Small intestine (tissue), 16 donors: Measurements from ENCODE around the gene PPP1R3C. TPM values are rescaled to one million over a fixed set of nuclear protein-coding genes. Genes with fewer than 3 reads are reported as not detected.

Experiments used
- DNase-seq, 2 donors: peaks; one replicate each; pipeline versions ENCODE4 v3.0.0 to v3.0.0-alpha.2; 2013
- FAIRE-seq: peaks from 2 replicates; lab custom pipeline; 2012; peaks lifted over from hg19 to GRCh38; lab: Jason Lieb, UNC
- H3K27ac ChIP-seq, 3 donors: one replicate each; pipeline ENCODE4 v1.5.1; 2013; ENCODE audit warnings: low read length in 2 of 3, mild to moderate bottlenecking in 2 of 3, control low read depth in 1 of 3, inconsistent platforms in 1 of 3, low read depth in 1 of 3, moderate library complexity in 1 of 3
- H3K27me3 ChIP-seq, 3 donors: one replicate each; pipeline ENCODE4 v1.6.1; 2013; ENCODE audit warnings: low read length in 3 of 3, inconsistent platforms in 1 of 3; ENCODE audit not compliant: control insufficient read depth in 3 of 3, insufficient read depth in 3 of 3
- H3K36me3 ChIP-seq, 3 donors: one replicate each; pipeline ENCODE4 v1.6.1; 2013; ENCODE audit warnings: low read length in 3 of 3, inconsistent platforms in 1 of 3, low read depth in 1 of 3, mild to moderate bottlenecking in 1 of 3, moderate library complexity in 1 of 3; ENCODE audit not compliant: control insufficient read depth in 3 of 3, insufficient read depth in 2 of 3
- H3K4me1 ChIP-seq, 3 donors: one replicate each; pipeline ENCODE4 v1.6.1; 2013; ENCODE audit warnings: low read length in 2 of 3, inconsistent platforms in 1 of 3, low read depth in 1 of 3, mild to moderate bottlenecking in 1 of 3, moderate library complexity in 1 of 3; ENCODE audit not compliant: control insufficient read depth in 3 of 3, insufficient read depth in 2 of 3
- H3K4me3 ChIP-seq, 3 donors: one replicate each; pipeline ENCODE4 v1.5.1; 2013; ENCODE audit warnings: low read length in 3 of 3, control low read depth in 1 of 3, inconsistent platforms in 1 of 3, low read depth in 1 of 3, mild to moderate bottlenecking in 1 of 3, moderate library complexity in 1 of 3
- H3K9me3 ChIP-seq, 2 donors: one replicate each; pipeline ENCODE4 v1.6.1; 2013; ENCODE audit warnings: low read depth in 1 of 2, low read length in 1 of 2; ENCODE audit not compliant: control insufficient read depth in 2 of 2, insufficient read depth in 1 of 2
- WGBS, 3 donors: extraction: QIAGEN DNeasy Blood & Tissue Kit; methylation state at CpG; one replicate each; pipeline ENCODE4 v1.1.7; 2013; 5-methylcytosine and 5-hydroxymethylcytosine counted together
- long read RNA-seq, 10 donors: transcript quantifications; one replicate each; lab custom pipeline, GENCODE V29; 2026
- polyA plus RNA-seq, 4 donors: library from polyadenylated mRNA; stranded (reverse) in 3 of 4; unstranded in 1 of 4; fragments of 200-250 nt in 3 of 4; fragments of 120-200 nt in 1 of 4; gene quantifications; one replicate each; pipeline versions ENCODE4 v1.2.1 to v1.2.3, GENCODE V29; 2013
- donor health status: healthy with polysubstance abuse.
- donor health status: control.
- donor health status: control.
- donor health status: Bipolar disorder and iron deficiency.
- donor health status: healthy.

The PPP1R3C gene
- 10 to 100 TPM in 1 of 4 donors, 1 to 10 TPM in 2, under 1 TPM in 1; 0.89 to 41.5 (median 2.2) TPM for polyA plus RNA-seq
- long read RNA-seq, donor 1, transcript PPP1R3C-201 (2 exons, 2,524 nt), result major isoform, 42 of 42 reads
- long read RNA-seq, donor 1, partial matches to known transcripts, result 0 of 42 reads
- long read RNA-seq, donor 1, other reads (novel, unspliced or antisense), result 0 of 42 reads
- long read RNA-seq, donor 2, transcript PPP1R3C-201 (2 exons, 2,524 nt), result major isoform, 6 of 6 reads
- long read RNA-seq, donor 2, partial matches to known transcripts, result 0 of 6 reads
- long read RNA-seq, donor 2, other reads (novel, unspliced or antisense), result 0 of 6 reads
- long read RNA-seq, donor 3, transcript PPP1R3C-201 (2 exons, 2,524 nt), result major isoform, 14 of 14 reads
- long read RNA-seq, donor 3, partial matches to known transcripts, result 0 of 14 reads
- long read RNA-seq, donor 3, other reads (novel, unspliced or antisense), result 0 of 14 reads
- long read RNA-seq, donor 4, result 0 reads
- long read RNA-seq, donor 5, partial matches to known transcripts, result 0 of 2 reads
- long read RNA-seq, donor 5, other reads (novel, unspliced or antisense), result 0 of 2 reads
- long read RNA-seq, donor 6, transcript PPP1R3C-201 (2 exons, 2,524 nt), result major isoform, 27 of 41 reads
- long read RNA-seq, donor 6, partial matches to known transcripts, result 14 of 41 reads
- long read RNA-seq, donor 6, other reads (novel, unspliced or antisense), result 0 of 41 reads
- long read RNA-seq, donor 7, result 0 reads
- long read RNA-seq, donor 8, result 0 reads
- long read RNA-seq, donor 9, partial matches to known transcripts, result 0 of 1 reads
- long read RNA-seq, donor 9, other reads (novel, unspliced or antisense), result 0 of 1 reads
- long read RNA-seq, donor 10, transcript PPP1R3C-201 (2 exons, 2,524 nt), result major isoform, 7 of 7 reads
- long read RNA-seq, donor 10, partial matches to known transcripts, result 0 of 7 reads
- long read RNA-seq, donor 10, other reads (novel, unspliced or antisense), result 0 of 7 reads

DNA sequence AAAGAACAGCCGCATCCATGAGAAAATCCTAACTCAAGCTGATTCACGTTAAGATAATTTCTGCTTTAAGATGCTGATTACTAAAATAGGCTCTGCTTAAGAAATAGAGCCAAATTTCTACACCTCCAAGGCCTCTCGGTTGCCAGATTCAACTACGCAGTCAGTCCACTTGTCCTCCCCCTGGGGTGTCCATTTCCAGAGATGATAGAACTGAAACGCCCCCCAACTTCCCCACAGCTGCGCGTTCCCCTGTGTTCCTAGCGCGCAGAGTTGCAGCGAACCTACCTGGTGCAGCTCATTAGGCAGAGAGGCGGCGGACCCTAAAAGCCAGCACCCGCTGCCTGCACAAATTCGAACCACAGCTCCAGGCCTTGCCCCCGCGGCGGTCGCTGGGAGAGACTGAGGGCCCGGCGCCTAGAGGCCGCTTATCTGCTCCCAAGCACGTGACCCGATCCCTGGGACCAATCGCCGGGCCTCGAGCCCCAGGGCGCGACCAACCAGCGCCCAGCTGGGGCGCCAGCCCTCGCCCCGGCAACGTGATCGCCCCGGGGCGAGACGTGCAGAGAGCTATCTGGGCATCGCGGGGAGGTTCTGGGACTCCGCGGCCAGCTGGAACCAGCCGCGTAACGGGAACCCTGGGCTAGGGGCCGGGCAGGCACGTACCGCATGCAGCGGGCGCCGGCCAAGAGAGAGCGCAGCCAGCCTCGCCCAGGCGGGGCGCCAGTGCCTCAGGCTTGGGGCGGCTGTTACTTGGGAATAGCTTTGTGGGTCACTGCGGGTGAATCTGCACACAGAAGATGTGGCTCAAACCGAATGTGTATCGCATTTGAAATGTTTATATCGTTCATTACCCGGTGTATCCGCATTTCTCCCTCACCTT lies at the start of gene PPP1R3C:
Gene PPP1R3C (minus strand): TSS at position 401 of the 880 bp plus-strand sequence. CDS start 102 bp downstream, at position 299.
- H3K9me3 ChIP-seq, result no peaks in the 10 kb centered on the region
- DNase-seq (peak; percentile 88 to 95), FAIRE-seq (no peak)
- peaks cover 0 to 9% (median 0%) of the 10 kb centered on the region in 3 donors for H3K36me3 ChIP-seq
- H3K27me3 ChIP-seq, result peaks cover 0 to 6% (median 0%) of the 10 kb centered on the region in 3 donors
- H3K4me1 ChIP-seq, result peaks cover 0 to 2% (median 0%) of the 10 kb centered on the region in 3 donors
- 2 to 3% (median 3%) methylated on average over 58 to 61 of the region's 61 CpGs for WGBS, 3 donors
- H3K4me3 ChIP-seq, result peak within 1 kb of the TSS; percentile 31 to 87 (median 36)
- peak within 1 kb of the TSS in 2 of 3 donors; percentile 56 to 82 for H3K27ac ChIP-seq

- H3K9me3 ChIP-seq, result no peaks in the 10 kb centered on the region
- 57 to 71% (median 63%) methylated on average over 12 of the region's 12 CpGs for WGBS, 3 donors
- no peaks in the 10 kb centered on the region for H3K27me3 ChIP-seq
- no peaks in the 10 kb centered on the region for H3K36me3 ChIP-seq
- DNase-seq (no peak), FAIRE-seq (no peak)
- no peak overlapping the region for H3K27ac ChIP-seq
- H3K4me3 ChIP-seq, result no peak overlapping the region
- H3K4me1 ChIP-seq, result no peaks in the 10 kb centered on the region
These were observed 48.7 kb upstream of the PPP1R3C start for GRCh38 chr10:91681361-91682276.

DNA sequence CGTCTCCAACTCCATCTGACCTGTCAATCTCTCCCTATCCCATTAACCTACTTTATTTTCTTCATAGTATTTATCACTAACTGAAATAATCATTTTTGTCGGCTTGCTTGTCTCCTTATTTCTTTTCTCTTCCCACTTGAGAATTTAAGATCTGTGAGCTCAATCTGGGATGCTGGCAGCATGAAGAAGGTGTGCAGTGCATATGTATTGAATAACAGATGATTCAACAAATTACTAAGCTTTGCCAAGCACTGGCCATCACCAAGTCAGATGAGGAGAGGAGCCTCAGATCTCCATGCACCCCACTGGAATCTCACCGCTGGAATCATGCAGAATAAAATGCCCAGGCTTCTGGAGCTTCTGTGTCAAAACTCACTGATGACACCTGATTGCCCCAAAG lies 47.6 kb upstream of the PPP1R3C start:
- no peak for FAIRE-seq
- Histone ChIP-seq H3K4me1 (no peaks in the 10 kb centered on the region), H3K27ac (no peak overlapping the region), H3K36me3 (no peaks in the 10 kb centered on the region), H3K27me3 (no peaks in the 10 kb centered on the region), H3K9me3 (no peaks in the 10 kb centered on the region), H3K4me3 (no peak overlapping the region)
- 88 to 97% (median 92%) methylated on average over 3 of the region's 3 CpGs for WGBS, 3 donors
- DNase-seq, result no peak

DNA sequence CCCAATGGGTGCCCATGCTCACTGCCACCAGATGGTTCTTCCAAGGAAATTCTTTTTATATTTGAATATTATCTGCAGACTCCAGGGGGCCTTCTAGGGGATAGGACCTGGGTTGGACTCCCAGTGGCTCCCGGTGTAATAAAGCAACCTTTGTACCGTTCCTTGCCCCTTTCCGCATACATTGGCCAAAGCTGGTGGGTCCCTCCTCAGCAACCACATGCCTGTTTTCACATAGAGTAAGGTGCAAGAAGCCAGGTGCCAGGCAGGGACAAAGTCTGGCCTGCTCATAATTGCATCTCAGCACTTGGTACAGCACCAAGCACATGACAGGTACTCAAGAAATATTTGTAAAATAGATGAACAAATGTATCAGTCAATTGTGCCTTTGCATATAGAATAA lies 46.4 kb upstream of the PPP1R3C start:
- no peaks in the 10 kb centered on the region for H3K36me3 ChIP-seq
- H3K9me3 ChIP-seq, result no peaks in the 10 kb centered on the region
- no peaks in the 10 kb centered on the region for H3K4me1 ChIP-seq
- no peak overlapping the region for H3K27ac ChIP-seq
- no peak overlapping the region for H3K4me3 ChIP-seq
- no peak for FAIRE-seq
- H3K27me3 ChIP-seq, result no peaks in the 10 kb centered on the region
- DNase-seq, result peak; percentile 26 to 66
- 19 to 73% (median 46%) methylated on average over 3 of the region's 3 CpGs for WGBS, 3 donors

DNA sequence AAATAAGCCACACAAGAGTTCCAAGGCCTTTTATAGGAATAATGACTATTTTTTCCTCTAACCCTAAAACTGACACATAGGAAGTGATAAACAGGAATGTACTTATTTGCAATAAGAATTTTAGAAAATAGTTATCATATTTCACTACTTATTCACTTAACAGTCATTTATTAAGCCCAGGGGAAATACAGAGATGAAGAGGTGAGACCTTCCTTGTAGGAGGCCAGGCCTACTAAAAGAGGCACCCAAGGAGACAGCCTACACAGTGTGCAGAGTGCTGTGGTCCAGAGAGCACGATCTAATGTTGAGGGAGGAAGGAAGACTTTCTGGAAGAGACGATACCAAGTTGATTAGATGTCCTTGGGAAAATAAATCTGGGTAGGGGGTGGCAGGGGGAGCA lies 45.0 kb upstream of the PPP1R3C start:
- Histone ChIP-seq H3K36me3 (no peaks in the 10 kb centered on the region), H3K4me3 (no peak overlapping the region), H3K4me1 (no peaks in the 10 kb centered on the region), H3K27me3 (no peaks in the 10 kb centered on the region), H3K27ac (no peak overlapping the region), H3K9me3 (no peaks in the 10 kb centered on the region)
- DNase-seq (no peak), FAIRE-seq (no peak)
- WGBS, 3 donors, result 71 to 84% (median 79%) methylated on average over 2 of the region's 2 CpGs

DNA sequence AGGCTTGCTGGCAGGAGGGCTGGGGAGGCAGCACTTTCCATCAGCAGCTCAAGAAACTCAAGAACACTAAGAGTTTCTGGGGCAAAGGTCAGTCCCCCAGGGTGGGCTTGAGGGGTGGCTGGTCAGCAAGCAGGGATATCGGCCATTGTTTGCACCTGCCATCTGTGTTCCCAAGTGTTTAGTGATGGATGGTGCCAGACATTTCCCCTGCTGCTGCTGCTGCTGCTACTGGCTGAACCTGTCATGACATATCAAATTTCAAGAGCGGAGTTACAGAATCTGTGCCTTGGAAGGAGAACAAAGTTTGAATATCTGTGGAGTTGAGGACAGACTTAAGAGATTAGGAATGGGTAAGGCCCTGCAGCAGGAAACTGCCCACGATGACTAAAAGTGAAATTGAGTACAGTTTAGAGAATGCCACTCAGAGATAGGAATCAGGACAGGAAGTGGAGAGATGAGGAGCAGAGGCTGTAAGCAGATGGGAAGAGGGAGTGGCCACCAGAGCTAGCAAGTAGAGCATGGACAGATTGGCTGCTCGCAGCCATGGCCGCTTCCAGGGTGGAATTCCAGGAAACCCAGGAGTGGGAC lies 39.2 kb upstream of the PPP1R3C start:
- Histone ChIP-seq H3K4me1 (no peaks in the 10 kb centered on the region), H3K36me3 (no peaks in the 10 kb centered on the region), H3K27me3 (no peaks in the 10 kb centered on the region), H3K27ac (no peak overlapping the region), H3K9me3 (no peaks in the 10 kb centered on the region), H3K4me3 (no peak overlapping the region)
- DNase-seq (no peak), FAIRE-seq (no peak)
- 42 to 53% (median 48%) methylated on average over 5 of the region's 5 CpGs for WGBS, 3 donors

- Histone ChIP-seq H3K4me1 (no peaks in the 10 kb centered on the region), H3K27ac (no peak overlapping the region), H3K27me3 (no peaks in the 10 kb centered on the region), H3K36me3 (no peaks in the 10 kb centered on the region), H3K4me3 (no peak overlapping the region), H3K9me3 (no peaks in the 10 kb centered on the region)
- no peak for FAIRE-seq
- WGBS, 3 donors, result 68 to 76% (median 76%) methylated on average over 3 of the region's 3 CpGs
- no peak for DNase-seq
These were observed 36.0 kb upstream of the PPP1R3C start for GRCh38 chr10:91668913-91669312.
